Mucosa of descending colon (tissue), 3 donors: Measurements from ENCODE around the gene NR6A1. TPM values are rescaled to one million over a fixed set of nuclear protein-coding genes. Genes with fewer than 3 reads are reported as not detected.

Source experiments
- ATAC-seq: fragments of 200-7000 bp; cut with Tn5 transposase; one replicate; pipeline ENCODE4 v1.9.1; 2020; ENCODE audit warnings: mild to moderate bottlenecking, moderate library complexity
- DNase-seq, 3 donors: peaks; one replicate each; pipeline ENCODE4 v3.0.0-alpha.2; 2020
- H3K36me3 ChIP-seq: fragments of 200-600 bp; one replicate; pipeline ENCODE4 v1.8.0; 2021; ENCODE audit warnings: low read depth, mild to moderate bottlenecking
- H3K4me1 ChIP-seq: fragments of 200-600 bp; one replicate; pipeline ENCODE4 v1.8.0; 2021; ENCODE audit warnings: low read depth, mild to moderate bottlenecking
- H3K4me3 ChIP-seq: fragments of 200-600 bp; one replicate; pipeline ENCODE4 v1.8.0; 2021; ENCODE audit warnings: mild to moderate bottlenecking
- H3K9me3 ChIP-seq: fragments of 200-600 bp; one replicate; pipeline ENCODE4 v1.8.0; 2021; ENCODE audit warnings: mild to moderate bottlenecking
- intact Hi-C, 2 donors: fragments of 100-400 bp; cut with DNase I in 1 of 2; cut with micrococcal nuclease in 1 of 2; formaldehyde crosslinking; loops; one replicate each; pipeline versions ENCODE4 v1.11.0 to v1.11.1; 2022; cut with DNase I, micrococcal nuclease
- total RNA-seq, 3 donors: library from RNA; stranded (reverse); fragmentation: NEBNext Ultra II Directional in 2 of 3; extraction: Animal tissue kit (Norgen Biotek cat#: 25700) in 2 of 3; gene quantifications; one replicate each; pipeline versions ENCODE4 v1.2.1 to v1.2.4, GENCODE V29; 2021 to 2023
- TF ChIP-seq, protein P1 (sequence below): fragments of 200-600 bp; IDR thresholded peaks from one replicate; pipeline ENCODE4 v1.8.0; 2022; ENCODE audit warnings: antibody characterized with exemption, mild to moderate bottlenecking
- donor health status: DM: no; HTN: no; CAD: no; lungs with moderate emphysema.
- donor health status: DM: no; HTN: no; CAD: no.
- donor health status: DM: no; HTN: yes; CAD: no.

The NR6A1 gene
- total RNA-seq, 3 donors from 2014 or later: 5.6 to 8.4 (median 7.0) TPM

GRCh38 chr9:124580186-124580585 is 190.9 kb downstream of the NR6A1 start:
- DNase-seq (no peak), ATAC-seq (no peak)
- Histone ChIP-seq H3K9me3 (no peaks in the 10 kb centered on the region), H3K36me3 (no peaks in the 10 kb centered on the region), H3K4me3 (no peak overlapping the region), H3K4me1 (no peaks in the 10 kb centered on the region)
- intact Hi-C loops: no loop called here
- TF ChIP-seq, protein P1, sequence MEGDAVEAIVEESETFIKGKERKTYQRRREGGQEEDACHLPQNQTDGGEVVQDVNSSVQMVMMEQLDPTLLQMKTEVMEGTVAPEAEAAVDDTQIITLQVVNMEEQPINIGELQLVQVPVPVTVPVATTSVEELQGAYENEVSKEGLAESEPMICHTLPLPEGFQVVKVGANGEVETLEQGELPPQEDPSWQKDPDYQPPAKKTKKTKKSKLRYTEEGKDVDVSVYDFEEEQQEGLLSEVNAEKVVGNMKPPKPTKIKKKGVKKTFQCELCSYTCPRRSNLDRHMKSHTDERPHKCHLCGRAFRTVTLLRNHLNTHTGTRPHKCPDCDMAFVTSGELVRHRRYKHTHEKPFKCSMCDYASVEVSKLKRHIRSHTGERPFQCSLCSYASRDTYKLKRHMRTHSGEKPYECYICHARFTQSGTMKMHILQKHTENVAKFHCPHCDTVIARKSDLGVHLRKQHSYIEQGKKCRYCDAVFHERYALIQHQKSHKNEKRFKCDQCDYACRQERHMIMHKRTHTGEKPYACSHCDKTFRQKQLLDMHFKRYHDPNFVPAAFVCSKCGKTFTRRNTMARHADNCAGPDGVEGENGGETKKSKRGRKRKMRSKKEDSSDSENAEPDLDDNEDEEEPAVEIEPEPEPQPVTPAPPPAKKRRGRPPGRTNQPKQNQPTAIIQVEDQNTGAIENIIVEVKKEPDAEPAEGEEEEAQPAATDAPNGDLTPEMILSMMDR: no peak

- Histone ChIP-seq H3K36me3 (no peaks in the 10 kb centered on the region), H3K4me3 (no peak overlapping the region), H3K9me3 (no peaks in the 10 kb centered on the region), H3K4me1 (no peaks in the 10 kb centered on the region)
- TF ChIP-seq, protein P1: no peak
- intact Hi-C loops: no loop called here
- ATAC-seq (no peak), DNase-seq (no peak)
These were observed 194.4 kb downstream of the NR6A1 start for GRCh38 chr9:124576751-124577150.

DNA sequence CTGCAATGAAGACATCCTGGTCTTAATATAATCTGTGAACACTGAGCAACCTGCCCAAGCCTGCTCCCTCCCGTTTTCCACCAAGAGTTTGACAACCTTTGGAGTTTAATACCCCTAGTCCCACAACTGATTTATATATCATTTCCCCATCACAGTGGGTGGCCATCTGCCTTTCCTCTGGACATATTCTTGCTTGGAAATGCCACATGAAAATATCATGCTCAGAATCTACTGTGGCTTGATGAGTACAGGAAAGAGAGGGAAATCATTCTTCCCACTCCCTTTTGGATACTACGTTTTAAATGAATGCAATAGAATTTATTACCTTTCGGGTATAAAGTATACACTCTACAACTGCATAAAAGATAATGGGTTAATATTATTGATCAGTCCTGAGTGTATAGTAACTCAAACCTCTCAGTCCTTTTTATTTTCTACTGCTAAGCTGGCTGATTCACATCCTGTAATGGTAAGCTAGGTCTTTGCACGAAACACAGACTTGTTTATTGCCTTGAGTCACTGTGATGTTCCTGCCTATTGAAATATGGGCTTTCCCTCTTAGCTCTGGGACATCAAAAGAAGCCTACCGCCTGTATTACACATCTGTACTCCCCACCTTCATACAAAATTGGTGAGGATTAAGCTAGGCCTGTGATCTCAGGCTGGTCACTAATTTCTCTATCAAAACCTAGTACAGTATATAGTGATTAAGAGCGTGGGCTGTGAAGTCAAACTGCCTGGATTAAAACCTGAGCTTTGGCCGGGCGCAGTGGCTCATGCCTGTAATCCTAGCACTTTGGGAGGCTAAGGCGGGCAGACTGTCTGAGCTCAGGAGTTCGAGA is 196.4 kb downstream of the NR6A1 start:
- no peak for DNase-seq

GRCh38 chr9:124570942-124571666 is 200.0 kb downstream of the NR6A1 start:
- TF ChIP-seq, protein P1: no peak
- H3K9me3 ChIP-seq: no peaks in the 10 kb centered on the region
- H3K4me3 ChIP-seq: no peak overlapping the region
- no peak for DNase-seq
- intact Hi-C loops: no loop called here
- no peak for ATAC-seq
- no peaks in the 10 kb centered on the region for H3K36me3 ChIP-seq
- no peaks in the 10 kb centered on the region for H3K4me1 ChIP-seq

More for the DNA sequence above, 196.4 kb downstream of the NR6A1 start:
- Histone ChIP-seq H3K4me1 (no peaks in the 10 kb centered on the region), H3K36me3 (no peaks in the 10 kb centered on the region), H3K4me3 (no peak overlapping the region), H3K9me3 (no peaks in the 10 kb centered on the region)
- TF ChIP-seq, protein P1: no peak
- intact Hi-C loops: no loop called here
- peak; percentile 96 for ATAC-seq

- ATAC-seq (no peak), DNase-seq (no peak)
- no peaks in the 10 kb centered on the region for H3K4me1 ChIP-seq
- intact Hi-C loops: no loop called here
- H3K9me3 ChIP-seq: no peaks in the 10 kb centered on the region
- H3K4me3 ChIP-seq: no peak overlapping the region
- TF ChIP-seq, protein P1: no peak
- no peaks in the 10 kb centered on the region for H3K36me3 ChIP-seq
These were observed 201.2 kb downstream of the NR6A1 start for GRCh38 chr9:124569942-124570341.
